GM21360 (cell line): Measurements from ENCODE around the gene TENM3.
"Not testable (repeated sequence)": the region's sequence is repeated elsewhere in the genome, so short reads cannot be mapped to it uniquely, and the experiment has no call there.

Experiments used
- ATAC-seq: cut with Tn5 transposase; IDR thresholded peaks from one replicate; pipeline ENCODE4 v1.9.1; 2021; ENCODE audit warnings: mild to moderate bottlenecking, moderate library complexity; ENCODE audit not compliant: unreplicated experiment

The TENM3 gene

DNA sequence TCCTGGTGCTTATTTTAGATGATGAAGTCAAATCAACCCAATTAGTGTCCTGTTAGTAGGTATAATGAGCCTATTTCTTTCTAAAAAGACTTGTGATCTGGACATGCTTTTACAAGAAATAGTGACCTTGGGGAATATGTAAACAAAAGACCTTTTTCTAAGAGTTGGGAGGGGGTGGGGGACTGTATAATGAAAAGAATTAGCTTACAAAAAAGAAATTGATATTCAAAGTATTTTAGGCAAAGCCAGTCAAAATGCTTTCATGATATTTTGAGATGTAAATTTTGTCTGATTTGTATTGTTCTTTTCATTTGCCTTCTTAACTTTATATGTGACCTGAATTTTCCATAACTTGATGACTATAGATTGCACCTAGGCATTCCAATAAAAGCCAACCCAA lies 559.4 kb downstream of the TENM3 start:
- no peak for ATAC-seq

DNA sequence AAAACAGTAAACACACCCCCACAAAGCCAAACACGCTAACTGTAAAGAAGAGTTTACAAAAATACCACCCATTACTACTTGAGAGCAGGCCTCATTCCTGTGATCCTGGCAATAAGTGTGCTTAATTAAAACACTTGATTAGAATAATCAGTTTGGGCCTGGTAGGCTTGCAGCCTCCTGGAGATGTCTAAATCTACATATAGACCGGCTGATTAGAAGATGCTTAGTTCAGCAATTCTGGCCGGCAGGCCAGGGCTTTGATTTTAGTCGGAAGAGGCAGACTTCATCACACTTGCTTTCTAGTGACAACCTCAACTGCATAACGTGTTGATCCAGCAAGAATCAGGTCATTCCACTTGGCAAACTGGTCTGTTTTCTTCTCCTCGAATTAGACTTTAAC lies 560.0 kb downstream of the TENM3 start:
- ATAC-seq = no peak

DNA sequence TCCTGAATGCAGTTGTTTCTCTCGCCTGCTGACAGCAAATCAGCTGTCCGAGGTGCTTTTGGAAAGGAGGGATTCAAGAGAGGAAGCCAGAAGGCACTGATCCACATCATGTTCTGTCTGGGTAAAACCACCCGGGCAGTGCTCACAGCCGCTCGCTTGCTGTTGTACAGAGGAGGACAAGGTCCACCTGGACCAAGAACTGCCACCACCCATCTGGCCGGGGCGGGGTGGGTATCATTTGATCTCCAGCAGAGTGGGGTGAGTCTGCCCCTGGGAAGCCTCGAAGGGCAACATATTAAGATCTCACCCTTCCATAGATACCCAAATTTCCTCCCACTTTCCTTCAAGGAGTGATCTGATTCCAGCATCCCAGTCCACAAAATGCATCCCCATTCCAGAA lies 560.9 kb downstream of the TENM3 start:
- no peak for ATAC-seq

DNA sequence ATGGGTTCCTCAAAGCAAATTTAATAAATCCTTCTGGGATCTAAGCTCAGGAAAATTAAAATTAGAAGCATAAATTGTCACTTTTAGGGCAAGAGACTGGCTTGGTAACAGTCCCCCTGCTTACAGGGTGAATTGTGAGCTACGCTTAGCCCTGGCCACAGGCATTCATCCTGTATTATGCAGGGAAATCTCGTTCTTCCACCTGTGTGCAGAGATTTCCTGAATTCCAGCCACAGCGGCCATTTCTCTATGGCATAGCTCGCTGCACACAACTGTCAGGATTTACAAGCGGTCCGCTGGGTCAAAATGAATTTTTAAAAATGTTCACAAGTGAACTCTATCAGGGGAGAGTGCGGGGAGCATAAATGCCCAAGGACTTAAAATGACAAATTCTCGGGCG lies 562.1 kb downstream of the TENM3 start:
- no peak for ATAC-seq

DNA sequence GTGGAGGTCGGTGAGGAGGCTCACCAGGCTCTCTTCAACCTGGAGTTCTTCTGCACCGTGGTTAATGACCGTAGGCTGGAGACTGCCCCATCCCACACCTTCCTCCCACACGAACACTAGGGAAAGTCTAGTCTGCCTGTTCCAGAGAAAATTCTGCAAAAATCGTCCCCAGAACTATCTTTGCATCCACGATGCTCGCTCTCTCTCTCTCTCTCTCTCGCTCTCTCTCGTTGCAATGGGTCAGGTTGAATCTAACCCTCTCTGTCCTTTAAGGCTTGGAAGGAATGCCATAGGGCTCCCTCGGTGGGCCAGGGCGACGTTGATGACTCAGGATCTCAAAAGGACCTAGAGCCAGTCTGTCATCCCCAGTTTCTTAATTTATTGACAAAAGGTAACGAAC lies 562.5 kb downstream of the TENM3 start:
- no peak for ATAC-seq

DNA sequence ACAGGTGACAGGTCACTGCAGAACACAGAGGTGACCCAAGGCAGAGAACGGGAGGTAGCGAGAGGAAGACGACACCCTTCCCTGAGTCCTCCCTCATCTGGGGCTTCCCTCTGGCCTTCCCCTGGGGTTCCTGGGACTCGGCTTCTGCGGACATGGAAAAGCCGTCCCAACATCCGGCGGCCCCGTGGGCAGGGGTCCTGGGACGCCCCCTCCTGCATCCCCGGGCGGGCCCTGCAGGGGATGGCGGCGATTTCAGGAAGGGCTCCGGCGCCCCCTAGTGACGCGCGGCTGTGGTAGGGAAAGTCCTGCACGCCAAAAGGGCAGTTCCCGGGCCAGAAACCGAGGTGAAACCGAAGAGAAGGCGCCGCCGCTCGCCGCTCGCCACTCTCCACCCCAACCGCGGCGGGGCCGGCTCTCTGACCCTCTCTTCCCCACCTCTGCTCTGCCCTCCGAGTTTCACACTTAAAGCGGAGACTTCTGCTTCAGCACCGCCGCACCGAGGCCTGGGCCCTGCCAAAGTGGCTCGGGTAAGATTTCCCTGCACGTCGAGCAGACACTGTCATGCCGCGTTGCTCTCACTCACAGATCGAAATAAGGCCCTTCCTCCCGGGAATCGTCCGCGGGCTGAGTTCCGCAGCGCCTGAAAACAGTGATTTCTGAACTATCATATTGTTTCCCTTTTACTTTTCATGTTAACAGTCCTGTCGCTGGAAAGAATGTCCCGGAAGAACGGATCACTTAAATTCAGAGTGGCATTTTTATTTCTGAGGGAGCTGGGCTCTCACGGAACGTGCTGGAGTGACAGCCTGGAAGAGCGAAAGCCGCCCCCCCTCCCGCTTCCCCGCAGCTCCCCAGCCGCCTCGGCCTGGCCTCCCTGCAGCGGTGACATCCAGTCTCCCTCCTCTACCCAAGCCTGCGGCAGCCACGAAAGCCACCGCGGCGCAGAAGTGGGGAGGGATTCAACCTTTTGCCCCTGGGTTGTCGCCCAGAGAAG lies 563.4 kb downstream of the TENM3 start:
- peak; percentile 62 for ATAC-seq

DNA sequence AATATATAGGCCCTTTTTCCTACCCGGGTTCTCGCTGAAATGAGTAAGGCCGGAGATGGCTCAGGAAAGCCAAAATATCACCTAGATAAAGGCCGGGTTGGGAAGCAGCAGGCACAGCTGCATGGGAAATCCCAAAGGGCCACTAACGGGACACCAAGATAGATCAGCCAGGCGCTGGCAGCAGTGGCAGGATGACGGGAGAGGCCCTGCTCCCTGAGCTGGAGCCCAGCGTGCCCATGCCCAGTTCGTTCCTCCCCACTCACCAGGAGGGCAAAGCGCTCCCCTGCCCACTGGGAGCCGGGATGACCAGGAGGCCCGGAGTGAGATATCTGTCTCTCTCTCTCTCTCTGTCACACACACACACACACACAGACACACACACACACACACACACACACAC lies 564.1 kb downstream of the TENM3 start:
- no peak for ATAC-seq

DNA sequence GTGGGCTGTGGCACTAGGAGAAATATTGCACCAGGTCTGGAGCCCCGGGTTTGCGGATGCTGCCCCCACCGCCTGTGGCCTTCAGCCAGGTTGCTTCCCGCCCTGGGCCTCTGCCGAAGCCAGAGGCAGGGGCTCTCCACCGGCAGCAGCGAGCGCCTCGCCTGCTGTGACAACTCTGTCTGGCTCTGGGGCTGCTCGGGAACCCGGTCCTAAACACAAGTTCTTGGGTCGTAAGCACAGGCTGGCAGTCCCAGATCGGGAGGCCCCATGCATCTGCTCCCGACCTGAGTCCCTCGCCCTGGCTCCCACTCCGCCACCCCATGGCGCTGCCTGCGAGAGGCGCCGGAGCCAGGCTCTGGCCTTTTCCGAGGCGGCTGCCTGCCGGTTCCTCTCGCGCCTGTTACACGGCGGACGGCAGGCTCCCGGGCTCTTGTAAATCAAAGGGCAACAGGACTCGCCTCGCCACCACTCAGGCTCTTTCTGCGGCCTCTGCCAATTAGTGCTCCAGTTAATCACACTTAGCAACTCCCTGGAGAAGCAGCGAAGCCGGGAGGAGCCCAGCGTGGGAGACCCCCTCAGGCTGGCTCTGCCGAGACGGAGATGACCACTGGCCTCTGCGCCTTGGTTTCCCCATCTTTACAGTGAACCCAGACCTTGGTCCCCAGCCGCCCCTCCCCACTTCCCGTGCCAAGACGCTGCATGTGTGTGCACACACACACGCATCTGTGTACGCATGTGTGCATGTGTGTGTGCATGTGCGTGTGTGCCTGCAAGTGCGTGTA lies 564.8 kb downstream of the TENM3 start:
- no peak for ATAC-seq

DNA sequence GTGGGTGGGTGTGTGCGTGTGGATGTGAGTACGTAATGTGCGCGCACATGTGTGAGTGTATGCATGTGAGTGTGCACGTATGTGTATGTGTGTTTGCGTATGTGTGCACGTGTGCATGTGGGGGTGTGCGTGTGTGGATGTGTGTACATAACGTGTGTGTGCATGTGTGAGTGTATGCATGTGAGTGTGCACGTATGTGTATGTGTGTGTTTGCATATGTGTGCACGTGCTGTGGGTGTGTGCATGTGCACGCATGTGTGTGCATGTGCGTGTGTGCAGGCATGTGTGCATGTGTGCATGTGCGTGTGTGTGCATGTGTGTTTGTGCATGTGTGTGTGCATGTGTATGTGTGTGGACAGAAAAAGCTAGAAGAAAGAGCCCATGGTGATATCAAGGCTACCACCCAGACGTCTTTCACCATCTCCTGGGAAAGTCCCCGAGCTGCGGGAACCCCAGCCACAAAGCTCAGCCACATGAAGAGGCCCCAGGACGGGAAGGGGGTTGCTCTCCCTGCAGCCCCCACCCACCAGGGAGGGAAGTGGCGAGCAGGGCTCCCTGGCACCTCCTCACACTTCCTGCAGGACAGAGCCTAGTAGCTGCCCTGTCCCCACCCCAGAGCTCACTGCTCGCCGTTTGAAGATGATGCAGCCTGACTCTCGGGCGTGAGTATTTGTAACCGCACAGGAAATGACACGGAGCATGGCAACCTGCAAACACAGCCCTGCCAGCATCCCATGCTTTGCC lies 565.6 kb downstream of the TENM3 start:
- ATAC-seq = peak; percentile 81

DNA sequence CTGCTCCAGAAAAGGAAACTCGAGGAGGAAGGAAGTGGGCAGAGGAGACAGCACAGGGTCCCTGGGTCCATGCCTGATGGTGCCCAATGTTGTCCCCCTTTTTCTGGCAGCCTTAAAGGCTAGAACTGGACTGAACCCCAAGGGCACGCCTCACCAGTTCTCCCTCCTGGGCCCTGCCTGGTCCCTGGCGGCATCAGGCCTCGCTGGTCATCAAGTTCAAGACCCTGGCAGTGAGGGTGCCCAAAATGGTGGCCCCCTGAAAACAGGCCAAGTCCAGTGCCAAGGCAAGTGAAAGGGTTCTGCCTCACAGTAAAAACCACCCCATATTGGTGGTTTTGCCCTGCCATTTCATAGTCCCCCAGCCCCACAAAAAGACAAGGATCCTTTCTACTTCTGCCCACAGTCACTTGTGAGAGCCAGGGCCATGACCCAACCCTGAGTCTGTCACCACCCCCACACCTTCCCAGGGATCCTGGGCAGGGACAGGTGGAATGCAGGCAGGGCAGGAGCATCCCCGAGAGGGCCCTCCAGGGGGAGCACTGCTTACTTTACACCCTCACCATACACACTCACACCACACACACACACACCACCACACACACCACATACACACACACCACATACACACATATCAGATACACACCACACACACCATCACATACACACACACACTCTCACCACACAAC lies 566.4 kb downstream of the TENM3 start:
- ATAC-seq = peak; percentile 18

DNA sequence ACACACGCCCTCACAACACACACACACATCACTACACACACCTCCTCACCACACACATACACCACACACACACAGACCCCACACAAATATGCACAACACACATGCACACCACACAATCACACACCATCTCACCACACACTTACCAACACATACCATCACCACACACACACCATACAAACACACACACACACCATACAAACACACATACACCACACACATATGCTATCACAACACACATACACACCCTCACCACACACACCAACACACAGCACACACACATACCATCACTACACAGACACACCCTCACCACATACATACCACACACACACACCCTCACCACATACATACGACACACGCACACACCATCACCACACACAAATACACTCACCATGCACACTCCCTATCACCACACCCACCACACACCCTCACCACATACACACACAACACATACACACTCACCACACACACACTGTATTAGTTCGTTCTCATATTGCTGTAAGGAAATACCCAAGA lies 567.0 kb downstream of the TENM3 start:
- ATAC-seq = no peak

DNA sequence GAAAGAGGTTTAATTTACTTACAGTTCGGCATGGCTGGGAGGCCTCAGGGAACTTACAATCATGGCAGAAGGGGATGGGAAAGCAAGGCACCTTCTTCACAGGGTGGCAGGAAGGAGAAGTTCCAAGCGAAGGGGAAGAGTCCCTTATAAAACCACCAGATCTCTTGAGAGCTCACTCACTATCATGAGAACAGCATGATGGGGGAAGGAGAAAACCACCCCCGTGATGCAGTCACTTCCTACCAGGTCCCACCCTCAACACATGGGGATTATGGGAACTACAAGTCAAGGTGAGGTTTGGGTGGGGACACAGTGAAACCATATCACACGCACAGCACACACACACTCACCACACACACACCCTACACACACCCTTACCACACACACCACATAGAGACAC lies 569.7 kb downstream of the TENM3 start:
- ATAC-seq = no peak

DNA sequence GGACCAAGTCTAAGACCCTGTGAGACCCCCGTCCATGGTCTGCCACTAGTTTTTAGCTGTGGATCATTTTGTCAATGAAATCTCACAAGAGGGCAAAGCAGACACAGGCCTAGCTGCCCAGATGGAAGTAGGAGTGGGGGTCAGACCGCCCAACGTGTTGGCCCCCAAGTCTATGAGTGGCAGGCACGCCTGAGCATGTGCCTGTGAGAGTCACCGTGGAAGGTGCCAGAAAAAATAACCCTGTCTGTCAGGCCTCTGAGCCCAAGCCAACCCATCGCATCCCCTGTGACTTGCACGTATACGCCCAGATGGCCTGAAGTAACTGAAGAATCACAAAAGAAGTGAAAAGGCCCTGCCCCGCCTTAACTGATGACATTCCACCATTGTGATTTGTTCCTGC lies 570.9 kb downstream of the TENM3 start:
- not testable (repeated sequence) for ATAC-seq

DNA sequence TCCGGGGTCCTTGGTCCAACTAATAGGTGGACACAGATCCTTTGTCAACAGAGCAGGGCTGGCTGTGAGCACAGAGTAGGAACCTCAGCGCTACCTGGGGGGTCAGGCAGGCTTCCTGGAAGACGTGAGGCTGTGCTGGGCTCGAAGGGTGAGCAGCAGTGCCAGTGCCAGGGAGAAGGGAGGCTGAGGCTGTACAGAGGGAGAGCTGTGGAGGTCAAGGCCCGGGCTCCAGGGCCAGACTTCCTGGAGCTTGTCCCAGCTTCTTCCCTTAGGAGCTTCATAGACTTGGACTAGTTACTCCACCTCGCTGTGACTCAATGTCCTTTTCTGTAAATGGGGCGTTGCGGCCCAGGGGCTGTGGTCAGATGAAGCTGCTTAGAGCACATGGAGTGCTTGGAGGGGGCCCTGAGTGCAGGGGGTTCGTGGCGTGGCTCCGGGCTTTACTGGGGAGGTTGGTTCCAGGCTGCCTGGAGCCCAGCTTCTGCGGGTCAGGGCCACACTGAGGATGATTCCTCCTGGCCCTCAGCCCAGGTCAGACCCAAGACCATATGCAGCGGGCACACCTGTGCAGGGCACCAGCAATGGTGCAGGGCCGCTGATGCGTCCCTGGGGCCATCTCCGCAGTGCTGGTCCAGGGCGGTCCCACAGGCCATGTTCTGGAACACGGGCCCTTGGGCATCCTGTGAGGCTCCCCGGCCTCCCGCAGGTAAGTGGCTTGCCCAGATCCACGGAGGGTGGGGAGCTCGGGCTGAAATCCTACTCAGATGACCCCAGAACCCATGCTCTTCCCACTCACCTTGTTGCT lies 575.9 kb downstream of the TENM3 start:
- no peak for ATAC-seq

DNA sequence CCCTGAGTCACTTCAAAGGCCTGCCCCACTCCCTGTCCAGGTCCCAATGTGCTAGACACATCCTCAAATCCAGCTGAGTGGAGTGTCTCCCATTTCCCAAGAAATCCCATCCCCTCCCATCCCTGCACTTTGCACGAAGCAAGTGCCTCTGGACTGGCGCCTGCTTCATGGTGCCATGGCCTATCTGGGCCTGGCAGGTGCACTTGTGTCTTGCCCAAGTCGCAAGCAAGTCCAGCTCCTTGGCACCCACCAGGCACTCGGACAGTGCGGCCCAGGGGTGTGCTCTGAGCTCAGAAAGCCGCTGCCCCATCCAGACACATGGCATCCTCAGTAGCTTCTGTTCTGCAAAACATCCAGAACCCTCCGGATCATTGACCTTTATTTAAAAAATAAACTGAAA lies 576.5 kb downstream of the TENM3 start:
- ATAC-seq = no peak

DNA sequence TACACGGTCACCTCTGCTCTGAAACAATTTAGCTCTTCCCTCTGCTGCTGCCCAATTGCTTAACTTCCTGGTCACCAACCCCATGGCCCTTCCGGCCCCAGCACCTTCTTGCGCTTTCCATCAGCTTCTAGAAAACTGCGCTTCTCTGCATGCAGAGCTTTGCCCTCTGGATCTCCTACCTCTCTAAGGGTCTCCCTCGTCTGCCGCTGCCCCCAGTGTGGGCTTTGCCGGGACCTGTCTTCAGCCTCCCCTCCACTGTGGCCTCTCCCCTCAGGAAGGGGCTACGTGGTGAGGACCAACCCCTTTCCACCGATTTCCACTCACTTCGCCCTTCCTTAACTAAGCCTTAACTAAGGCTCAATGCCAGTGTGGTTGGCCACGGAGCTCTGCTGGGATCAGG lies 579.4 kb downstream of the TENM3 start:
- ATAC-seq = no peak

DNA sequence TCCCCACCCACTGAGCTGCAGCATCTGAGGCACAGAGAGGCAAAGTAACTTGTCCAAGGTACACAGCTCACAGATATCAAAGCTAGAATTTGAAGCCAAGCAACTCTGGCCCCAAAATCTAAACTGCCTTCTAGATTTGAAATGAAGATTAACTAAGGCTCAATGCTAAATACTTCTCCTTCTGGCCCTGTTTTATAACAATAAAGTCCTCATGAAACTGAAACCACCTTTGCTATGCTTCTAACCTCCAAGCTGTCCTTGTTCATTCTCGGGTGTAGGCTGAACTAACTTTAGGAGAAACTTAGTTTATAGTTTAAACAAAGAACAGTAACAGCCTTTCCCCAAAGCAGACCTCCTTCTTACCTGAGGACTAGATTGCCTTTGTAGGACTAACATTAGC lies 580.4 kb downstream of the TENM3 start:
- ATAC-seq = peak; percentile 75

DNA sequence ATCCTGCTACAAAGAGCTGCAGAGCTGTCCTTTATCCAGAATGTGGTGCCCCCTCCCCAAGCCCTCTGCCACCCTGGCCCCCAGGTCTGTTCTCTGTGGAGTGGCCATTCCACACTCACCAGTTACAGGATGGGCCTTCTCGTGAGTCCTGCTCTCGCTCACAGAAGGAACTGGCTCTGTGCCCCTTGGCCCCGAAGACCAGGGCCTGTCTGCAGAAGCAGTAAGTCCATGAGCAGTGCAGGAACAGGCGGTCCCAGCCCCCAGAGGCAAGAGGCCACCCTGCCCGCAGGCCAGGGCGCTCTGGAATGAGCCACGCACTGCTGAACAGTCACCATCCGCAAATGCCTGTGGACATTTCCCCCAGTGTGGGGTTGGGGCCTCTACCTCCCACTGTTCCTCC lies 581.8 kb downstream of the TENM3 start:
- no peak for ATAC-seq

DNA sequence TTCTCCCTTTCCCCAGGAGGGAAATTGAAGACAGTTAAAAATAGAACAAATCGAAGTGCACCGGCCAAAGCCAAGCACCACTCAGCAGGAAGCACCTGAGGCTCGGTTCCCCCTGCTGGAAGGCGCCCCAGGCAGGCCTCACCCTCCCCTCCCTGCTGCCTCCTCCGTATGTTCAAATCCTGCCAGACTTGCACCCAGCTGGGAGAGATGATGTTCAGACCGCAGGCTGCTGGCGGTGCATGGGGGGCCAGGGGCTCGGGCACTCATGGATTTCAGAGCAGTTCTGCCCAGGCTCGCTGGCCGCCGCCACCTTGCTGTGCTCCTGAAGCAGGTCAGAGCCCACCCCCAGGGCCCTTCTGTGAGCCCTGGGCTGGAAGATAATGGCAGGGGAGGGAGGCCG lies 582.6 kb downstream of the TENM3 start:
- ATAC-seq = no peak

DNA sequence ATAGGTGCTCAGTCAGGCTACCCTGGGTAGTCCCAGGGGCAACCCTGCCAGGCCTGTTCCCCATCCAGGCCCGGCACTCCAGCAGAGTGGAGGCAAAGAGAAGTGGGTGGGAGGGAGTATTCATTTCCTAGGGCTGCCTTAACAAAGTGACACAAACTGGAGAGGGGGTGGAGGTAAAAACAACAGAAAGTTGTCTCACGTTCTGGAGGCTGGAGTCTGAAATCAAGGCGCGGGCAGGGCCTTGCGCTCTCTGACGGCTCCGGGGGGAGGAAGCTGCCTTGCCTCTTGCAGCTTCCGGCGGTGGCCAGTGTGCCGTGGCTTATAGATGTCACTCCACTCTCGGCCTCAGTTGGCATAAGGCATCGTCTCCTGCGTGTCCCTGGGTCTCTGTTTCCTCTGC lies 583.2 kb downstream of the TENM3 start:
- peak; percentile 48 for ATAC-seq
